Astrocyte (in vitro differentiated cells and primary cell): Measurements from ENCODE around the gene GAPVD1.

Experiments used
- EZH2 ChIP-seq: IDR thresholded peaks from 2 replicates; pipeline ENCODE4 v1.6.1; 2012; ENCODE audit warnings: mild to moderate bottlenecking, low read length, inconsistent platforms; ENCODE audit not compliant: insufficient read depth
- TF ChIP-seq, protein P1 (sequence below): IDR thresholded peaks from 2 replicates; pipeline ENCODE4 v1.5.1; 2011; ENCODE audit warnings: low read depth, mild to moderate bottlenecking, inconsistent platforms, low read length, moderate library complexity; ENCODE audit not compliant: insufficient read depth

DNA sequence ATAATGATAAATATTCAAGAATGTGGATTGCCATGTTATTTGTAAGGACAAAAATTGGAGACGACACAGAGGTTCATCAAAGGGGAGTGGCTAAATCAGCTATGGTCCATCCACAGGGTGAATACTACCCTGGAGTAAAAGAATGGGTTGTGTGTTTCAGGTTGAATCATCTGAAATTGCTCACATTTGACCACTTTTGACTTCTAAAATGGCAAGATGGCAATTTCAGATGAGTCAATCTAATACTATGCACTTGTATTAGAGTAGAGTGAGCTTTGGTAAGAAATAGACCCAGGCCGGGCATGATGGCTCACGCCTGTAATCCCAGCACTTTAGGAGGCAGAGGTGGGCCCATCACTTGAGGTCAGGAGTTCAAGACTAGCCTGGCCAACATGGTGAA is 131.8 kb downstream of the GAPVD1 start:
- TF ChIP-seq, protein P1, sequence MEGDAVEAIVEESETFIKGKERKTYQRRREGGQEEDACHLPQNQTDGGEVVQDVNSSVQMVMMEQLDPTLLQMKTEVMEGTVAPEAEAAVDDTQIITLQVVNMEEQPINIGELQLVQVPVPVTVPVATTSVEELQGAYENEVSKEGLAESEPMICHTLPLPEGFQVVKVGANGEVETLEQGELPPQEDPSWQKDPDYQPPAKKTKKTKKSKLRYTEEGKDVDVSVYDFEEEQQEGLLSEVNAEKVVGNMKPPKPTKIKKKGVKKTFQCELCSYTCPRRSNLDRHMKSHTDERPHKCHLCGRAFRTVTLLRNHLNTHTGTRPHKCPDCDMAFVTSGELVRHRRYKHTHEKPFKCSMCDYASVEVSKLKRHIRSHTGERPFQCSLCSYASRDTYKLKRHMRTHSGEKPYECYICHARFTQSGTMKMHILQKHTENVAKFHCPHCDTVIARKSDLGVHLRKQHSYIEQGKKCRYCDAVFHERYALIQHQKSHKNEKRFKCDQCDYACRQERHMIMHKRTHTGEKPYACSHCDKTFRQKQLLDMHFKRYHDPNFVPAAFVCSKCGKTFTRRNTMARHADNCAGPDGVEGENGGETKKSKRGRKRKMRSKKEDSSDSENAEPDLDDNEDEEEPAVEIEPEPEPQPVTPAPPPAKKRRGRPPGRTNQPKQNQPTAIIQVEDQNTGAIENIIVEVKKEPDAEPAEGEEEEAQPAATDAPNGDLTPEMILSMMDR, result no peak
- TF ChIP-seq EZH2, result no peak
